LHCN-M2 (cell line): Measurements from ENCODE around the gene KLHDC8A. TPM values are rescaled to one million over a fixed set of nuclear protein-coding genes. Genes with fewer than 3 reads are reported as not detected.
"Not testable (repeated sequence)": the region's sequence is repeated elsewhere in the genome, so short reads cannot be mapped to it uniquely, and the experiment has no call there.

Experiments used
- DNase-seq: peaks from one replicate; pipeline ENCODE4 v3.0.0-alpha.2; 2012; ENCODE audit warnings: low read depth
- total RNA-seq: library from RNA; depleted of rRNA; stranded (reverse); fragments of >200 nt; gene quantifications from 2 replicates; pipeline ENCODE4 v1.2.3, GENCODE V29; 2014; rRNA removed

KLHDC8A gene
- total RNA-seq, 1 experiment from 2014 or later: not detected

DNA sequence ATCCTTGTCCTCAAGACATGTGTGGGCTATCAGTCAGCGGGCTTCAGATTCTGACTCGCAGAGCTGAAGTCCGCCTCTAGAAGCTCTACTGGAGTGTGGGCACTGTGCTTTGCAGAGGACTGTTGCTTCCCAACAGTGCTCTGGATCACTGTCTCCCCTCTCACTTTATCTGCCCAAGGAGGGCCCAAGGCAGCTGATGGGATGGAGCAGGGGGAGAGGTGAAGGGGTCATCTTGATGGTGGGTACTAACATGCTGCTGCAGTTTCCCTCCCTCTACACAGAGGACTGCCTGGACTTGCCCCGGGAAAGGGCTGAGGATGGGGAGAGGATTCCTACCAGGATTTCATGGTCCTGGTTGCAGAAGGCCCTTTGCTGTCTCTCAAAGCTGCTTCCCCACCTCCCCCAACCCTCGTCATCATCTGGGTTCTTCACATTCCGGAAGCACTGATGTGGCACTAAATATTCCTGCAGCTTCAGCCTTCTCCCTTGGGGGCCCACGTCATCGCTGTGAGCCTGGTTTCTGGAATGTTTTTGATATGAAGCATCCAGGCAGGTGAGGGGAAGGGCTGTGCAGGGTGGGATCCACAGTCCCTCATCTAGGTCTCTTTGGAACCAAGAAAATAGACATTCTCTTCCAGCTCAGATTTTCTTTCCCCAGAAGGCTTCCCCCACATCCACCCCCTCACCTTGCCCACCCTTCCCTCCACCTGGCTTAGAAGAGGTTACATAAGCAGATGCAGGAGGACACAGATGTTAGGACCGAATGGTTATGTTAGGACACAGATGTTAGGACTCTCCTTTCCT, 58.3 kb downstream of the KLHDC8A start:
- DNase-seq: peak; percentile 96

DNA sequence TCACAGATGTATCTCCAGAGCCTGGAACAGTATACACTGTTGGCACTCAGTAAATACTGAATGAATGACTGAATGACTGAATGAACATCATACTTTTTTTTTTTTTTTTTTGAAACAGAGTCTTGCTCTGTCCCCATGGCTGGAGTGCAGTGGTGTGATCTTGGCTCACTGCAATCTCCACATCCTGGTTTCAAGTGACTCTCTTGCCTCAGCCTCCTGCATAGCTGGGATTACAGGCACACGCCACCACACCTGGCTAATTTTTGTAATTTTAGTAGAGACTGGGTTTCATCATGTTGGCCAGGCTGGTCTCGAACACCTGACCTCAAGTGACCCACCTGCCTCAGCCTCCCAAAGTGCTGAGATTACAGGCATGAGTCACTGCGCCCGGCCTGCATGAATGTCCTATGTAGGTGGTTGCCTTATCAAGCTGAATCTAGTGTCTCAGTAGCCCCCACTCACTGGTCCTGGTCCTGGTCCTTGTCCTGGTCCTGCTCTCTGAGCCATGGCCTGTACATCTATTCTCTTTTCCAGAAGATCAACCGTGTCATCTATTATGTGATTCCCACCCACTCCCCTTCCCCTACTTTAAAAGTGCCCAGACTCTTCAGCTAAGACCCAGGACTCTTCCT, 59.1 kb downstream of the KLHDC8A start:
- DNase-seq: not testable (repeated sequence)

DNA sequence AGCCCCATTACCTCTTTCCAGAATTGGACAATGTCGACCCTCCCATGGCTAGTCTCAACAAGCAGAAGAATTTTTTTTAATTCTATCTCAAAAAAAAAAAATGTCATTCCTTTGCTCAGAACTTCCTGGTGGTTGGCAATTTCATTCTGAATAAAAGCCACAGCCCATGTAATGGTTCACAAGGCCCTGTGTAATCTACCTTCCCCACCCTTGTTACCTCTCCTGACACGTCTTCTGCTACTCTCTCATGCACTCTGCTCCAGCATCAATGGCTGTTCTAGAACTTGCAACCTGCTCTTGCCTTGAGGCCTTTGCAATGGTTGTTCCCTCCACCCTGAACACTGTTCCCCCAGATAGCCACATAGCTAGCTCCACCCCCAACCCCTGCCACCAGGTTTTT, 60.6 kb downstream of the KLHDC8A start:
- no peak for DNase-seq

DNA sequence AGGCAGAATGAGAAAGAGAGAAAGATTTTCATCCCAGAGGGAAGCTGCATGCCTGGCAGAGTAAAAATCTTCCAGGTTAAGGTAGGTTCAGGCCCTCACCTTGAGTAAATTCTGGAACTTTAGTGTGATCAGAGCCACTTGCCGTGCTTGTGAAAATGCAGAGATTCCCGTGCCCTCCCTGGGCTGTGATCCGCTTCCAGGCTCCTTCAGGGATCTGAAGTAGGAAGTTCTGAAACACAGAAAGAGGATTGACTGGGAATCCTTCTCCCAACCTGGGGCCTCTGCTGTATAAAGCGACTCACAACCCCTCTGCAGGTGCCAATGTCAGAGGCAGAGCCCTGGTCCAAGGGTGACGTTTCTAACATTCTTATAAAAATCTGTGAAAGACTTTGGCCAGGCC, 61.8 kb downstream of the KLHDC8A start:
- no peak for DNase-seq

DNA sequence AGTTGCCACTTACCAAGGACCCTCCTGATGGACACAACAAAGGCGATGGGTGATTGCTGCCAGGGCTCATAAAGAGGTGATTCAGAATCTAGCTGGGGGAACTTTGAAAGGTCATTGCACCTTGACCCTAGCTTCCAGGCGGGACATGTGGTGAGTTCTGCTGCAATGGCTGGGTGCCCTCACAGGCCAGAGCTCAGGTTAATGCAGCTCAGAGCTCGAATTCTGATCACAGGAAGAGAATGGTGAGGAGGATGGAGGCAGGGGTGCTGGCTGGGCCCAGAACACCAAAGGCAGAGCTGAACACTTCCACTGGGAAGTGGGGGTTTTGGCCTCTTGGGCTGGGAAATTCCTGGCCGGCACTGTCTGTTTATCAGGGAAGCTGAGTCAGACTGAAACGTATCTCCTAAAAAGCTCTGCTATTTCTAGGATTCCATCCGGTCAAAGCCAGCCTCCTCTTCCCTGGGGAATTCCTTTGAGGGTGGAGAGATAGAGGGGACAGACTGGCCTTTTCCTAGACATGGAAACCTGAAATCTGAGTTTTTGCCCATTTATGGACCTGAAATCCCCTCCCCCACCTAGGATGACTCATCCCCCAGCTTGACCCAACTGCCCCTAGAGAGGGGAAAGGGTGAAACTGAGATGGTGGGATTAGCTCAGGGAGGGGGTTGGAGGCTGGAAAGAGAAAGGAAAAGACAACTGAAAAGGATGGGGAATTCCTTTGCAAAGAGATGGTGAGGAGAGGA, 62.4 kb downstream of the KLHDC8A start:
- peak; percentile 95 for DNase-seq

DNA sequence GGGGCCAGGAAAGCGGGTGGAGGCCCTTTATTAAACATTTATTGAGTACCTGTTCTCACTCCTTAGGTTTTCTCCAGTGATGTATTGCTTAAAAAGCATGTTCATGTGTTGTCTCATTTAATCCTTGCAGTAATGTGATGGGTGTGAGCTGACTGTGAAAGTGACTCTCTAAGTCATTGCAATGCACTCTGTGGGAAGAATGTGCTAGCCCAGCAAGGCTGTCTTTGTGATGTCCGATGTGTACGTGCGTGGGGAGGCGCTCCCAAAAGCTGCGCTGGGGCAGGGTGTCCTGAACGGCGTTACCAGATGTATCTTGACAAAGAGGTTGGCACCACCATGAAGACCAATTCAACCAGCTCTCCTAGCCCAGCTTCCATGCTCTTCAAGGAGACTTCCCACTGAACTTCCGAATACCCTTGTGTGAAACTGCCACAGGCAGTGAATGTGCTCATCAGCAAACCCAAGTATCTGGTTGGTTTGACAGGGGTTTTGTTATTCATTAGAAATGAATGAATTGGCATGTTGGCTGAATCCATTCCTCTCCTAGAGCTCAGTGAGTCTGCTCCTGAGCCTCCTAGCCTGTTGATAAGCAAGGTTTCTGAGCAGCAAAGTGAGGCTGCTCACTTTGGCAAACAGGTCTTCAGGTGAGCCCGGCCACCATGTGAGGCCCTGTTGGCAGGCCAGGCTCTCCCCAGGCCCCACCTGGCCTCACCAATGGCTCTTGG, 63.2 kb downstream of the KLHDC8A start:
- DNase-seq: no peak

DNA sequence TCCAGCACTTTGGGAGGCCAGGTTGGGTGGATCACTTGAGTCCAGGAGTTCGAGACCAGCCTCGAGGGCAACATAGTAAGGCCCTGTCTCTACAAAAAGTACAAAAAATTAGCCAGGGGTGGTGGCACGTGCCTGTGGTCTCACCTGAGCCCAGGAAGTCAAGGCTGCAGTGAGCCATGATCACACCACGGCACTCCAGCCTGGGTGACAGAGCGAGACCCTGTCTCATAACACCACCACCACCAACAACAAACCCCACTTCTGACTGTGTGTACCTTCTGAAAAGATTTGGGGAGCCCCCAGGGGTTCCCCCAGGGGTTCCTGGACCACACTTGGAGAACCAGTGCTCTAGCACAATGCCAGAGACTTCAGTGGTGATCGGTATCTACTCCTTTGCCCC, 65.1 kb downstream of the KLHDC8A start:
- DNase-seq: no peak

DNA sequence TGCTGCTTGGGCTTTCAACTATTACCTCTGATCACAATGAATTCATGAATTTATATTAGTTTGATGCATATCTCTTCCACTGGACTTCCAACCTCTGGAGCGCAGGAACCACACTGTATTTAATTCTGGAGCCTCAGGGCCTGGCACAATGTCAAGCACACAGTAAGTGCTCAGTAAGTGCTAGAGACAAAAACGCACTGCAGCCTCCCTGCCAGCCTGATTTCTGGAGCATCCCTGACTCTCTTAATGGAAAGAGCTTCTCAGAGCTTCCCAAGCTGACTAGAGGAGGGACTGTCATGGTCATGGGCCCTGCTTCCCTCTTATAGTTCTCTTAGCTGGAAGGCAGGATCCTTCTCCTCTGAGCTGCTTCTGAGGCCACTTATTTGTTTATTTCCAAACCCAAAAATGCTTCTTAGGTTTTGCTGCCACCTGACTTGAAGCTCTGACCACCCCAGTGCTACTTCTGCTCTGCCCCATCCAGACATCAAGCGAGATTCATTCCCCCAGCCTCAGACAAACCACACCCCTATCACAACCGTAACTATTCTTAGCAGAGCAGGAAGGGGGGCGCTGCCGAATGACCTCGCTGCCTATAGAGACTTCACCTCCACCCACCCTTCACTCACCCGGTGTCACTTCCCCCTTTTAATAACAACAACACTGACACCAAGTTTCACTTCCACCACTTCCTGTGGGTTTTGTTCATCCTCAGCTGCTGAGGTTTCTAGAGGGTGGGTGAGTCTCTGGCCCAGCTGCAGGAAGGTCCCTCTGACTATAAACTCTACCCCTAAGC, 68.8 kb downstream of the KLHDC8A start:
- peak; percentile 83 for DNase-seq

DNA sequence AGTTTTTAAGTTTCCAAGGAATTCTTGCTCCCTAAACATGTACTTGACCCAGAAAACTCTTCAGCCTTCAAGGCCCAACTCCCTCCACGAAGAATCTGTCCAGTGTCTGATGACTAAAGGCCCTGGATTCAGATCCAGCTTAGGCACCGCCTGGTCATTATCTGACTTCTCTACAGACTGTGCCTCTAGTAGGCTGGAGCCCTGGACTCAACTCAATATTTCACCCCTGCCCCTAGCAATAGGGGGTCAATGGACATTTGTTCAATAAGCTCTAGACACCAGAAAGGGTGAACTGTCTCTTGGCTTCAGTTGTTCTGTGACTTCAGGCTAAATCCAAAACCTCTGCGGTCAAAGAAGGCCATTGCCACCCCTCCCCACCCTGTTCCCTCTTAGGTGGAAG, 69.6 kb downstream of the KLHDC8A start:
- DNase-seq: no peak

DNA sequence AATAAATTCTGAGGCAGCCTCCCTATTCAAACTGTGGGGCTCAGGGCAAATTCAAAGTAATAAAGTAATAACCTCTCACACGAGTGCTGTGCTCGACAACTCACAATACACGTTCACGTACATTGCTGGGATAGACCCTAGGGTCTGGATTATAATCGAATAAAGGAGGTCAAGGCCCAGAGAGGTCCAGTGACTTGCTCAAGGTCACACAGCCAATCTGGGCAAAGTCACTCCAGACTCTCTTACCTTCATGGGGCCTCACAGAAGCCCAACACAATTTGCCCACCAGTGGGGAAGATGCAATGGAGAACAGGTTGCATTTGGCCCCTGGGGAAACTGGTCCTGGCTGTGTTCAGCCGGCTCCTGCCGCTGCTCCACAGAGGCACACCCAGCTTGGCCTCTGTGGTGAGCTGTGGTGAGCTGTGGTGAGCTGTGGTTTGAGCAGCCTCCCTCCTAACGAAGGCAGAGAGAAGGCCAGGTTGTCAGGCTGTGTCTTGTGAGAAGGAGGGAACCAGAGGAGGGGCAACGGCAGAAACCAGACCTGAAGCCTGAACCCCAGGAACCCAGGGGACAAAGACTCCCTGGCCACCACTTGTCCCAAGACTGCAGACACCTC, 70.3 kb downstream of the KLHDC8A start:
- peak; percentile 77 for DNase-seq

Other genes with a start within 250 kb of the KLHDC8A start
- gene RBBP5, start 234.9 kb downstream of the KLHDC8A start, total RNA-seq: 18.0 and 20.5 TPM in 2 replicates
- 7.2 and 8.1 TPM in 2 replicates for gene DSTYK, start 145.2 kb downstream of the KLHDC8A start, total RNA-seq
- 2.8 and 3.3 TPM in 2 replicates for gene TMCC2, start 129.0 kb downstream of the KLHDC8A start, total RNA-seq
- gene NUAK2, start 35.2 kb downstream of the KLHDC8A start, total RNA-seq: 0.46 and 0.64 TPM in 2 replicates
- not detected in 2 replicates for gene LEMD1, start 65.1 kb upstream of the KLHDC8A start, total RNA-seq
- not detected in 2 replicates for gene BLACAT1, start 99.1 kb upstream of the KLHDC8A start, total RNA-seq
- 0.34 and 0.71 TPM in 2 replicates for gene CDK18, start 147.7 kb upstream of the KLHDC8A start, total RNA-seq